Neural progenitor cell (in vitro differentiated cells): ENCODE measurements around the gene SUN1.

Experiments
- EZH2 ChIP-seq: fragments of 200-600 bp; sonication (generic); IDR thresholded peaks from 2 replicates; pipeline ENCODE4 v1.6.1; 2017; ENCODE audit warnings: antibody characterized with exemption, mild to moderate bottlenecking, moderate library complexity
- EZH2phosphoT487 ChIP-seq: fragments of 200-600 bp; sonication (generic); IDR thresholded peaks from 2 replicates; pipeline ENCODE4 v1.6.1; 2017; ENCODE audit warnings: antibody characterized with exemption
- TF ChIP-seq, protein P1 (sequence below): fragments of 200-600 bp; sonication (generic); IDR thresholded peaks from 2 replicates; pipeline ENCODE4 v1.5.1; 2017; ENCODE audit warnings: antibody characterized with exemption, mild to moderate bottlenecking

- TF ChIP-seq, protein P1, sequence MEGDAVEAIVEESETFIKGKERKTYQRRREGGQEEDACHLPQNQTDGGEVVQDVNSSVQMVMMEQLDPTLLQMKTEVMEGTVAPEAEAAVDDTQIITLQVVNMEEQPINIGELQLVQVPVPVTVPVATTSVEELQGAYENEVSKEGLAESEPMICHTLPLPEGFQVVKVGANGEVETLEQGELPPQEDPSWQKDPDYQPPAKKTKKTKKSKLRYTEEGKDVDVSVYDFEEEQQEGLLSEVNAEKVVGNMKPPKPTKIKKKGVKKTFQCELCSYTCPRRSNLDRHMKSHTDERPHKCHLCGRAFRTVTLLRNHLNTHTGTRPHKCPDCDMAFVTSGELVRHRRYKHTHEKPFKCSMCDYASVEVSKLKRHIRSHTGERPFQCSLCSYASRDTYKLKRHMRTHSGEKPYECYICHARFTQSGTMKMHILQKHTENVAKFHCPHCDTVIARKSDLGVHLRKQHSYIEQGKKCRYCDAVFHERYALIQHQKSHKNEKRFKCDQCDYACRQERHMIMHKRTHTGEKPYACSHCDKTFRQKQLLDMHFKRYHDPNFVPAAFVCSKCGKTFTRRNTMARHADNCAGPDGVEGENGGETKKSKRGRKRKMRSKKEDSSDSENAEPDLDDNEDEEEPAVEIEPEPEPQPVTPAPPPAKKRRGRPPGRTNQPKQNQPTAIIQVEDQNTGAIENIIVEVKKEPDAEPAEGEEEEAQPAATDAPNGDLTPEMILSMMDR: no peak
- no peak for TF ChIP-seq EZH2
- TF ChIP-seq EZH2phosphoT487: no peak
Measured at GRCh38 chr7:898460-898854, 66.2 kb downstream of the SUN1 start.
